ENCODE measurements around the gene NT5C2.
"Not testable (repeated sequence)": the region's sequence is repeated elsewhere in the genome, so short reads cannot be mapped to it uniquely, and the experiment has no call there.

The NT5C2 gene

GRCh38 chr10:103163766-103164403 is 29.2 kb downstream of the NT5C2 start:
- DNase-seq (ENCODE audit: low read depth in 2 of 2), result not testable (repeated sequence)

GRCh38 chr10:103157246-103157645 is 35.8 kb downstream of the NT5C2 start:
- no peak for DNase-seq (ENCODE audit: low read depth in 2 of 2)

- no peak for DNase-seq (ENCODE audit: low read depth in 2 of 2)
Measured at GRCh38 chr10:103155471-103156085, 37.5 kb downstream of the NT5C2 start.

GRCh38 chr10:103154521-103155299 is 38.4 kb downstream of the NT5C2 start:
- DNase-seq (ENCODE audit: low read depth in 2 of 2), result no peak

GRCh38 chr10:103153302-103154197 is 39.5 kb downstream of the NT5C2 start:
- peak; percentile 30 to 37 for DNase-seq (ENCODE audit: low read depth in 2 of 2)

- no peak for DNase-seq (ENCODE audit: low read depth in 2 of 2)
Measured at GRCh38 chr10:103149991-103150622, 43.0 kb downstream of the NT5C2 start.

GRCh38 chr10:103147645-103148044 is 45.4 kb downstream of the NT5C2 start:
- DNase-seq (ENCODE audit: low read depth in 2 of 2), result no peak

GRCh38 chr10:103145860-103146466 is 47.1 kb downstream of the NT5C2 start:
- DNase-seq (ENCODE audit: low read depth in 2 of 2), result peak; percentile 83 to 86

GRCh38 chr10:103145046-103145445 is 48.0 kb downstream of the NT5C2 start:
- DNase-seq (ENCODE audit: low read depth in 2 of 2), result peak in 1 of 2 experiments; percentile 36

- no peak for DNase-seq (ENCODE audit: low read depth in 2 of 2)
Measured at GRCh38 chr10:103144041-103144440, 49.0 kb downstream of the NT5C2 start.

GRCh38 chr10:103143641-103144040 is 49.4 kb downstream of the NT5C2 start:
- not testable (repeated sequence) for DNase-seq (ENCODE audit: low read depth in 2 of 2)

- DNase-seq (ENCODE audit: low read depth in 2 of 2), result no peak
Measured at GRCh38 chr10:103141950-103142349, 51.1 kb downstream of the NT5C2 start.

GRCh38 chr10:103140469-103140868 is 52.6 kb downstream of the NT5C2 start:
- no peak for DNase-seq (ENCODE audit: low read depth in 2 of 2)

GRCh38 chr10:103139803-103140202 is 53.3 kb downstream of the NT5C2 start:
- DNase-seq (ENCODE audit: low read depth in 2 of 2), result no peak

- DNase-seq (ENCODE audit: low read depth in 2 of 2), result not testable (repeated sequence)
Measured at GRCh38 chr10:103135168-103135567, 57.9 kb downstream of the NT5C2 start.

GRCh38 chr10:103130910-103131309 is 62.2 kb downstream of the NT5C2 start:
- DNase-seq (ENCODE audit: low read depth in 2 of 2), result no peak

GRCh38 chr10:103130180-103130579 is 62.9 kb downstream of the NT5C2 start:
- not testable (repeated sequence) for DNase-seq (ENCODE audit: low read depth in 2 of 2)

- peak; percentile 26 to 42 for DNase-seq (ENCODE audit: low read depth in 2 of 2)
Measured at GRCh38 chr10:103127241-103127640, 65.8 kb downstream of the NT5C2 start.

GRCh38 chr10:103125323-103126267 is 67.5 kb downstream of the NT5C2 start:
- DNase-seq (ENCODE audit: low read depth in 2 of 2), result no peak
